ENCODE data around the gene TGFBR3. TPM values are rescaled to one million over a fixed set of nuclear protein-coding genes. Genes with fewer than 3 reads are reported as not detected.

The TGFBR3 gene
- total RNA-seq, 1 experiment from 2014 or later, result 1.3 TPM

DNA sequence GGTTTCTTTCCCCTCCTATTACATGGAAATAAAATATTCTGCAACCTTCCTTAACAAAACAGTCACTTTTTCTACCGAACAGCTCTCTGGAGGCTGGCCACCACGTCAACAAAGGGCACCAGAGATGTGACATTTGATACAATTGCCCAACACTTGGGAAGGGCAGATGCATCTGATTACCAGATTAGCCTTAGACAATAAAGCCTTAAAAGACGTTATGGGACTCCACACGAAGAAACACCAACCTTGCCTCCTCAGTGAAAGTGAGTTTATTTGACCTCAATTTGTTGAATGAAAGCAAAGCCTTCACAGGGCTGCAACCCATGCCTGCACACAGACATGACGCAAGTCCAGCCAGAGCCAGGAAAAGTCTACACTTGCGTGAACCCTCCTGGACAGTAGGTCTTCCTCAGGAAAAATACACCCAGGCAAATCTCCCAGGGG lies 136.1 kb downstream of the TGFBR3 start:
- Histone ChIP-seq H3K4me3 (no peak overlapping the region), H3K27me3 (no peaks in the 10 kb centered on the region), H3K9me3 (peaks cover 22% of the 10 kb centered on the region), H3K36me3 (no peaks in the 10 kb centered on the region)
- DNase-seq, result no peak

DNA sequence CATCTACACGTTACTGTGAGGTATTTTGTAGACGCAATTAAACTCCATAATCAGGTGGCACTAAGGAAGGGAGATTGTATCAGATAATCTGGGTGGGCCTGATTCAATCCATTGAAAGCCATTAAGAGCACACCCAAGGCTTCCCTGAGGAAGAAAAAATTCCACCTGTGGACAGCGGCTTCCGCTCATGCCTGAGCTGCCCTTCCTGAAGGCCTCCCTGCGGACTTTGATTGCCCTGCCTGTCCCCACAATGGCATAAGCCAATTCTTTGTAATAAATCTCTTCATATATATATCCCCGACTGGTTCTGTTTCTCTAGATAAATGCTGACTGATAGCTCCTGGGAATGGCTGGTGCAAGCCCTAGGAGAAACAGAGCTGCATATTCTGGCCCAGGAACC lies 138.3 kb downstream of the TGFBR3 start:
- DNase-seq, result no peak
- no peaks in the 10 kb centered on the region for H3K27me3 ChIP-seq
- no peak overlapping the region for H3K4me3 ChIP-seq
- no peaks in the 10 kb centered on the region for H3K36me3 ChIP-seq
- peaks cover 22% of the 10 kb centered on the region for H3K9me3 ChIP-seq

DNA sequence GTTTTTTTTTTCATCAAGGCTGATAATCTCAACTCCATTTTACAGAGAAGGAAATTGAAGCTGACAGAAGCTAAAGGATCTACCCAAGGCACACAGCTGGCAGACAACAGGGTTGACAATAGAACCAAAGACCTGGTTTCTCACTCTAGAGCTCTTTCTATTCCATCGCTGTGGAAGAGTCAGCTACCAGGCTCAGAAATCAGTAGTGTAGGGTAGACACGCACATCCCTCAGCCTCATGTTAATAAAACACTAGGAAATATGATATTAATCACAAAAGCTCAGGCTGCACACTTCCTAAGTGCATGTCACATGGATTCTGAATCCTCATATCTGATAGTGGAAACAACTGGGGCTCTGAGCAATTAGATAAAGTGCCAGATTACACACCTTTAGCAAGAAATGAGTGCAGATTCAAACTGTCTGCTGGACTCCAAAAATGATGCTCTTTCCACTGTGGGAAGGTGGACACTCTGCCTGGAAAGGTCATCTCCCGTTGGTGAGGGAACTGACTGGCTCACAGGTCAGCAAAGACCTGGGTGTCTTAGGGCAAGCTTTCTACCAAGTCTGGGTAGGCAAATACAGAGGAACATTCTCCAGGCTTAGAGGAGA lies 139.1 kb downstream of the TGFBR3 start:
- no peaks in the 10 kb centered on the region for H3K27me3 ChIP-seq
- no peaks in the 10 kb centered on the region for H3K36me3 ChIP-seq
- H3K4me3 ChIP-seq, result no peak overlapping the region
- DNase-seq, result no peak
- peaks cover 22% of the 10 kb centered on the region for H3K9me3 ChIP-seq

DNA sequence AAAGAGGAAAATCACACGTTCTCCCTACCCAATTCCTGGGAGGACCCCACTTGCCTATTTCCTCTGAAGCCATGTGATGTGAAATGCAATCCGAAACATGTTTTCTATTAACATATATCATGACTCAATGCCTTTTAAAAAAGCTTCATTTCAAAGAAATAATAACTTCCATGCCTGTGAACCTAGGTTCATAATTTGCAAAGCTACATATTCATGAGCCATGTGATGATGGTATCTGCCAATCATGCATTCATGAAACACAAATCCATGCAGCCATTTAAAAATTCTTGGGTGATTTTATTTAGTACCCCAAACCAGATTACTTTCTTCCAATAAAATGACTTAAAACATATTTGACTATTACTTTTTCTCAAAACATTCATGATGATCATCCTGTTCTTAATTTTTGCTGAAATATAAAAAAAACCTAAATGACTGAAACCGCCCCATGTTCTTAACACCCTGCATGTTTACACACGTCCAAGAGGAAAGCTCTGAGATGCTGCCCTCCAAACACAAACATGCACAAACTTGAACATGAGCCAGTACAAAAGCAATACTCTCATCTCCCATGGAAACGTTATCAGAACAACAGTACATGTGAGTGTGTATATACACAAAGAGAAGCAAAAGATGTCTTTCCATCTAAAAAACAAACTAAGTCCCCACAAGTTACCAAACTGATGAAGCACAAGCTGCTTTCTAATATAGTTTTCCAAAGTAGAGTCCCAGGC lies 140.1 kb downstream of the TGFBR3 start:
- no peaks in the 10 kb centered on the region for H3K27me3 ChIP-seq
- no peaks in the 10 kb centered on the region for H3K36me3 ChIP-seq
- H3K9me3 ChIP-seq, result peaks cover 22% of the 10 kb centered on the region
- no peak overlapping the region for H3K4me3 ChIP-seq
- DNase-seq, result no peak

DNA sequence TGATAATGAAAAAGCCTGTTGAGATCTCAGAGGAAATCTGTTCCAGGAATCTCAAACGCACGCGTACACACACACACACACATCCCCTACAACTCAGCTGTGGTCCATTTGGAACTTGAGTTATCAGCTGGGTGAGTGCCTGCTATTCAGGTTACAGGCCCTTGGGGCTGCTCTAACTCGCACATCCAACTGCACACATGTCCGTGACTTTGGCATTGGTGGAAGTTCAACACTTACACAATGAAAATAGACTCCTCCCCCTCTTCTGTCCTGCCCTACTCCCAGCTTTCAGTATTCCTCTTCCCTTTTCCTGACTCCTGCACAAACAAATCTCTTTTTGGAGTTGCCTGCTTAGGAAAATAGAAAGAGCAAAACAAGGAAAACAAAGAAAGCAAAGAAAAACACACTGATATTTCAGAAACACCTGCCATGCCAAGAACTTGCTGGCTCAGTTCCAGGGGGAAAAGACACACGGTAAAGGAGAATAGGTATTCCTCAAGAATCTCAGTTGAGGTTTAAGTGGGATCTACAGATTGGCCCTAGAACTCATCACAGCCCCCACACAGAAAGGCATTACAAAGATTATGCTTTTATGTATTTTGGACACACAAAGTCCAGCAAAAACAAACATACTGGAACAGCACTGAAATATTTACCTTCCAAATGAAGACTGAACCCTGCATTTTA lies 140.9 kb downstream of the TGFBR3 start:
- no peaks in the 10 kb centered on the region for H3K36me3 ChIP-seq
- H3K27me3 ChIP-seq, result no peaks in the 10 kb centered on the region
- peaks cover 22% of the 10 kb centered on the region for H3K9me3 ChIP-seq
- no peak overlapping the region for H3K4me3 ChIP-seq
- no peak for DNase-seq

DNA sequence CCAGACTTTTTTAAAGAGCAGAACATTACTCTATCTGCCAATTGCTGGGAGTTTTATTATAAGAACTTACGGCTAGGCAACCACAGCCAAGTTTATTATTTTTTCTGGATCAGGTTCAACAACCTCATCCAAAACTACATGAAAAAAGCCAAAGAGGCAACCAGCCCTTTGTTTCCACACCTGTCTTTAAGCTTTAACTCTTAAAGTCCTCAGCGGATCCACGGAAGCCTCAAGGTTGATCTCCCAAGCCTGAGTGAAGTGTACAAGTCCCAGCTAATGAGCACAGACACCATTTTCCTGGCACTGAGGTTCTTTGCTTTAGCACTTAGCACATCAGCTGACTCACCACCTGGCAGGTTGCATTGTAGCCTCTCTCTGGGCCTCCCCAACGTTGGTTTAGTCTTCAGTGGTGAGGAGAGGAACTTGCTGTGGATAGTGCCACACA lies 143.1 kb downstream of the TGFBR3 start:
- Histone ChIP-seq H3K27me3 (no peaks in the 10 kb centered on the region), H3K36me3 (no peaks in the 10 kb centered on the region), H3K4me3 (no peak overlapping the region), H3K9me3 (peaks cover 19% of the 10 kb centered on the region)
- DNase-seq, result peak; percentile 85

DNA sequence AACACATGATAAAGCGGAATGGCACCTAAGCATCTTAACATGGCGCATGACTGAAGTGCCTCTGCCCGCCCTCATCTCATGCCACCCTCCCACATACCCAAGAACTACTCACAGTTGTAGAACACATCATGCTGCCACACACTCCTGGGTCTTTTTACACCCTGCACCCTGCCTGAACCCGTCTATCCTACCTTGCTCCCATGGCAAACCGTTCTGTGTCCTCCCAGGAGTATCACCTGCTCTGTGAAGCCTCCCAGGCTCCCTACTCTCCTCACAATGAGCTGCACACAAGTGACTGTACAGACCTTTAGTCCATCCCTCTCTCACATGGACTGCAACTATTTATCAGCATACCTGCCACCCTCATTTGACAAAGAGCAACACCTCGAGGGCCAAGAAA lies 144.0 kb downstream of the TGFBR3 start:
- no peak overlapping the region for H3K4me3 ChIP-seq
- H3K9me3 ChIP-seq, result peaks cover 12% of the 10 kb centered on the region
- H3K27me3 ChIP-seq, result no peaks in the 10 kb centered on the region
- H3K36me3 ChIP-seq, result no peaks in the 10 kb centered on the region
- DNase-seq, result no peak

DNA sequence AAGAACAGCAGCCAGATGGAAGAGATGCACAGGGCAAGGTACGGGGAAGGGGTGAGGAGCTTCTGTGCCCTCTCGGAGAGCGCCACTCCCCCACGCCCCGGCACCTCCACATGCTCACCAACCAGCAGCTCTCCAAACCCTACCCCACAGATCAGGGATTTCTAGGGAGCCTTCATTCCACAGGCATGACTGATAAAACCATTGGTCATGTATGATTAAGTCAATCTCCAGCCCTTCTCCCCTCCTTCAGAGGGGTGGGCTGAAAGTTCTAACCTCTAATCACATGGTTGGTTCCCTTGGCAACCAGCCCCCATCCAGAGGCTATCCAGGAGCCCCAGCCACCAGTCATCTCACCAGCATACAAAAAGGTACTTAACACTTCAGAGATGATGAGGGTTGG lies 144.7 kb downstream of the TGFBR3 start:
- H3K27me3 ChIP-seq, result no peaks in the 10 kb centered on the region
- DNase-seq, result no peak

DNA sequence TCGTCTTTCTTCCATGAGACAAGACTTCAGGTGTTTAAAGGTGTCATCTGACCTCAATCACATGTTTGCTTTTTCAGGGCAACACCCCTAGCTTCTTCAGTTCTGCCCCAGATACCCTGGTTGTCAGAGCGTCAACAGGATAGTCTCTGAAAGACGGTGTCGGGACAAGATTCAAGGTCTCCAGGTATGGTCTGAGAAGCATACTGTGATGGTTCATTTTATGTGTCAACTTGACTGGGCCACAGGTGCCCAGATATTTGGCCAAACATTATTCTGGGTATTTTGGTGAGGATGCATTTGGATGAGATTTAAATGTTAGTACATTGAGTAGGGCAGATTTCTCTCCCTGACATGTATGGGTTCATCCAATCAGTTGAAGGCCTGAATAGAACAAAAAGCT lies 148.3 kb downstream of the TGFBR3 start:
- H3K27me3 ChIP-seq, result no peaks in the 10 kb centered on the region
- H3K4me3 ChIP-seq, result no peak overlapping the region
- no peak for DNase-seq
- no peaks in the 10 kb centered on the region for H3K9me3 ChIP-seq
- H3K36me3 ChIP-seq, result no peaks in the 10 kb centered on the region

More for the DNA sequence above, 144.7 kb downstream of the TGFBR3 start:
- Histone ChIP-seq H3K9me3 (peaks cover 6% of the 10 kb centered on the region), H3K4me3 (no peak overlapping the region), H3K36me3 (no peaks in the 10 kb centered on the region)

DNA sequence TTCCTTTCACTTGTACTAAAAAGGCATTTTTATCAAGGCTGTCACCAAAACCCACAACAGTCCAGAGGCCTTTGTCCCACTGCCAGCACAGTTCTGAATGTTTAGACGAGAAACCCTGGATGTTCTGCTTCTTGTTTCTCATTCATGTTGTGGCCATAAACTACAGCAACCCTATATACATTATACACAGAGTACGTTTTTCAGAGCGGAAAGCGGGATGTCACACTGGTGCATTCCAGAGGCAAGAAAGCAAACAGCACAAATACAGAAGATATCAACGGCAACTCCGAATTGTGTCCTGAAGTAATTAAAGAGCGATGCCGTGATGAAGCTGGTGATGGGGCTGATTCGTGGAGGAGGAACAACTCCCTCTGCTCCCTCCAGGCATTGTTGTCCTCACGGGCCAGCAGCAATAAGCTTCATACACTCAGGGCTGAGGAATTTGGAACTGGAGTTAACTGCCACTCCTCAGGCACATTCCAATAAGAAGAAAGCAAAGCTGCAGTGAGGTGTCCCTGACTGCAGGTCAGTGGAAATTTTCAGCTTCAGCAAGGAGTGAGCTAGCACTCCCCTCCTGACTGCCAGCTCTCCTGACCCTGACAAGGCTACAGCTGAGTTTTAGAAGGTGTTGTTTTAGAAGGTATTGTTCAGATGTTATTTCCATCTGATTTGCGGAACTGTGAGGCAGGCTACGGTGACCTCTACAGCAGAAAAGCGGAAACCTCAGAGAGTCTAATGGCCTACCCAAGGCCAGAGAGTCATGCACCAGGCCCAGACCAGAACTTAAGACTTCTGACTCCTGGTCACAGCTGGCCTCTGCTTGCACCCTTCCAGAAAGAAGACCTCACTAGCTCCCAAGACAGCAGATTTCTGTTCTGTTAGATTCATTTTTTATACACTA lies 149.0 kb downstream of the TGFBR3 start:
- no peaks in the 10 kb centered on the region for H3K27me3 ChIP-seq
- peak; percentile 73 for DNase-seq
- H3K36me3 ChIP-seq, result no peaks in the 10 kb centered on the region
- H3K9me3 ChIP-seq, result no peaks in the 10 kb centered on the region
- no peak overlapping the region for H3K4me3 ChIP-seq

DNA sequence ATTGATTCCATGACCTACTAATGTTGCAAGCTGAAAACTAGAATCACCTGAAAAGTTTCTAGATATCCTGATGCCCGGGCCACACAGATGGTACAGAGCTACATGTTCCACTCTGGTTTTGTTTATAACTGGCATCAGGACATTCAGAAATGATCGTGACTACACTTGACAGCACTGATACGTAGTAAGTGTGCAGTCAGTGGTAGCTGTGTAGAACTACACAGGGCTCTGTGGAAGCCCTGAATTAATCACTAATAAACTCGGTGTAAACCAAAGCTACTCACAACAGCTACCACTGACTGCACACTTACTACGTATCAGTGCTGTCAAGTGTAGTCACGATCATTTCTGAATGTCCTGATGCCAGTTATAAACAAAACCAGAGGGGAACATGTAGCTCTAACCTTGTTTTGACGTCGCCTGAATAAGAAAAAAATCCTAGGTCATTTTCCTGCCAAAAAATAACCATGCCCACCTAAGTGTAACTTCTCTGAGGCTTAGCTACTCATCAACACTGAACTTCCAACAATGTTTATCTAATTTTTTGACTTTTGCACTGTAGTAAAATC lies 149.7 kb downstream of the TGFBR3 start:
- H3K27me3 ChIP-seq, result no peaks in the 10 kb centered on the region
- no peak overlapping the region for H3K4me3 ChIP-seq
- no peaks in the 10 kb centered on the region for H3K9me3 ChIP-seq
- H3K36me3 ChIP-seq, result no peaks in the 10 kb centered on the region
- no peak for DNase-seq

DNA sequence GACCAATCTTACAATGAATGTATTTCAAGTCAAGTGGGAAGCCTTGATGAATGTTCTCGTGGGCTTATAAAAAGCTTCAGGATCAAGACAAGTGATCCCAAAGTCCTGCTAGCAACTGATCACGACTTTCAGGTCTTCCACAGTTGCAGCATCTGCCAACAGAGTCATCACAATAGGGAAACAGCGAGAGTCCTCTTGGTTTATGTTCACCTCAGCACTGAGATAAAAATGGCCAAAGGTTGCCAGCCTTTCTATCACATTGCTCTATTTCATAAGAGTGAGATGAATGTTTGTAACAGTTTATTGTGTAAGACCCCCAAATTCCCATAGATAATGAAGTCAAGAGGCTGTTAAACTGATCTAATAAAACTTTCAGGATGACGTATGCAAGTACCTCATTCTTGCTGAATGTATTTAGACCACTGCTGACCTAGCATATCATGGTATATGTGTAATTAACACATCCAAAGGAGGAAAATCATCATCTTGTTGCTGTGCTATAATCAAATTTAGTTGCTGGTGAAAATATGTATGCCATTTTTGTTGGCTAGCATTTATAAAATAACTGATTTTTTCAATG lies 150.6 kb downstream of the TGFBR3 start:
- H3K36me3 ChIP-seq, result no peaks in the 10 kb centered on the region
- no peak for DNase-seq
- no peaks in the 10 kb centered on the region for H3K27me3 ChIP-seq
- no peak overlapping the region for H3K4me3 ChIP-seq
- no peaks in the 10 kb centered on the region for H3K9me3 ChIP-seq

DNA sequence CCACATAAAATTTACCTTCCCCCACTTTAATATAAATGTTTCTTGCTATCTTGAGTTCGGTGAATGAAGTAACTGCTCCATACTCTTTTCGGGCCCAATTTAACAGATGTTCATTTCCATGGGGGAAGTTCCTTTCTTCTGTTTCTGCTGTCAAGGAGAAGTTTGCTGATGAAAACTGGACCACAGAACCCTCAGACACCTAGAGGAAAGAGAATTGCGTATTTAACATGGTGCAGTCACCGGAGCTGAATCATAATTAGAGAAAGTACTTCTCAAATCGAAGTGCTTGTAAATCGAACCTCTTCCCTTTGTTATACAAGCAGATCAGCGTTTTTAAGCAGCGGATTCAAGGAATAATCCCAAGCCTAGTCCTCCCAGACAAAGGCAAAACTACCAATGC lies 151.2 kb downstream of the TGFBR3 start:
- Histone ChIP-seq H3K9me3 (no peaks in the 10 kb centered on the region), H3K27me3 (no peaks in the 10 kb centered on the region), H3K36me3 (no peaks in the 10 kb centered on the region), H3K4me3 (no peak overlapping the region)
- DNase-seq, result no peak

DNA sequence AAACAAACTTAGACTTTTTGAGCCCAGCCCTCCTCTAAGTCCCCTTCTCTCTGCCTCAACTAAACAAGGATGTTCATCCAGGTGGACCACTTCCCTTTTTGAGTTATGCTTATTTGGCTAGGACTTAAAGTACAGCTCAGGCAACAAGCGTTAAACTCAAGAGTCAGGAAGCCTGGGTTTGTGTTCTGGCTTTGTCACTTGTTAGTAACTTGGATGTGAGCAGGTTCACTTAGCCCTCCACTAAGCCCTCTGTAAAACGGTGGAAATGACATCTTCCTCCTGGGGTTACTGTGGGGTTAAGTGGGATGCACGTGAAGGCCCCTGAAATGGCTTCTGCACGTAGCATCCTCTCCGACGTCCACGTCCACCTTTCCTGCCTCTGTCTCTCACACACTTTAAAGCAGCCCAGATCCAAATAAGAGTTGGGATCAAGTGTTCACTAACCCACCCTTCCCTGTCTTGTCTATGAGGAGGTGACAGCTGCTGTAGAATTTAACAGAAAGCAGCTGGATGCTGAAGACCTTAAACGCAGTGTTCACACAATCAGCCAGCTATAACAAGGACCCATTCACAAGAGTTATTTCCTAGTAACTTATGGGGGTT lies 152.7 kb downstream of the TGFBR3 start:
- no peaks in the 10 kb centered on the region for H3K36me3 ChIP-seq
- no peak for DNase-seq

DNA sequence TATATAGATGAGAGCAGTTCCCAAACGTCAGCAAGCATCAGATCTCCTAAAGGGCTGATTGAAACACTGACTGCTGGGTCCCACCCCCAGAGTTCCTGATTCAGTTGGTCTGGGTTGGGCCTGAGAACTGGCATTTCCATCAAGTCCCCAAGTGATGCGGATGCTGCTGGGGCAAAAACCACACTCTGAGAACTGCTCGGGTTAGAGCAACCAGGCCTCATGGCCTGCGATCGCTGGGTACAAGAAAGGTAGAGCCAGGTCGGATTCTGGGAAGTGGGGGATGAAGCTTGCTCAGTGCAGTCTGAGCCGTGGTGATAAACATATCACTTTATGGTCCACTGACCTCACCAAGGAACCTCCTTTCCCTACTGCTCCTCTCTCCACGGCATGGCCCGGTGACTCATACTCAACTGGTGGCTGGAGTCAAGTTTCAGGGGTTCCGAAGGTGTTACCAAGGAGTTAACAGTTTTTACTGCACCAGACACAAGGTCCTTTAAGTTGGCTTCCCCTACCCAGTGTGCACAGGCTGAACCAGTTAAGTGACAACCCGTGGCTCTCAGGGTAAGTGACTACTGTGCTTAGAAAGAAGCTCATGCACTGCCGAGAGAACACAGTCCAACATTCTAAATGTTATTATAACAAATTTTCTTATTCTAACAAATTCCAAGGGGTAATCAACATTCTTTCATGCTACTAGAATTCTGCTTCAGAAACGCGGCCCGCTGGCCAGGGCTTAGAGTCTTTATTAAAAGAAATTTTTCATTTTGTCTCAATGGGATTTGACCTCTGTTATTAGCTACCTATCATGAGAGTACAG lies 153.5 kb downstream of the TGFBR3 start:
- Histone ChIP-seq H3K4me3 (no peak overlapping the region), H3K36me3 (no peaks in the 10 kb centered on the region), H3K9me3 (no peaks in the 10 kb centered on the region), H3K27me3 (no peaks in the 10 kb centered on the region)
- peak; percentile 67 for DNase-seq

More for the DNA sequence above, 152.7 kb downstream of the TGFBR3 start:
- H3K4me3 ChIP-seq, result no peak overlapping the region
- H3K9me3 ChIP-seq, result no peaks in the 10 kb centered on the region
- H3K27me3 ChIP-seq, result no peaks in the 10 kb centered on the region
